Liver (tissue), 9 donors: ENCODE results near the gene PCCB. TPM values are rescaled to one million over a fixed set of nuclear protein-coding genes. Genes with fewer than 3 reads are reported as not detected.
"Not testable (repeated sequence)": the region's sequence is repeated elsewhere in the genome, so short reads cannot be mapped to it uniquely, and the experiment has no call there.

Source experiments
- DNase-seq: peaks from one replicate; pipeline ENCODE4 v3.0.0-alpha.2; 2017; ENCODE audit warnings: low spot score
- H3K27ac ChIP-seq, 2 donors: one replicate each; pipeline ENCODE4 v1.7.0; 2013; ENCODE audit warnings: inconsistent platforms in 2 of 2, low read length in 2 of 2, control low read depth in 1 of 2, low read depth in 1 of 2, mild to moderate bottlenecking in 1 of 2
- H3K27me3 ChIP-seq, 4 donors: one replicate each; pipeline versions ENCODE4 v1.6.1 to v1.7.0; 2013; ENCODE audit warnings: low read length in 3 of 4, inconsistent platforms in 1 of 4, mild to moderate bottlenecking in 1 of 4, moderate library complexity in 1 of 4; ENCODE audit not compliant: control insufficient read depth in 4 of 4, insufficient read depth in 4 of 4
- H3K36me3 ChIP-seq, 4 donors: one replicate each; pipeline versions ENCODE4 v1.6.1 to v1.7.0; 2013; ENCODE audit warnings: low read length in 3 of 4, mild to moderate bottlenecking in 3 of 4, low read depth in 1 of 4, moderate library complexity in 1 of 4; ENCODE audit not compliant: control insufficient read depth in 4 of 4, insufficient read depth in 3 of 4
- H3K4me1 ChIP-seq, 4 donors: one replicate each; pipeline versions ENCODE4 v1.6.1 to v1.7.0; 2013; ENCODE audit warnings: low read length in 3 of 4, mild to moderate bottlenecking in 3 of 4, moderate library complexity in 1 of 4; ENCODE audit not compliant: control insufficient read depth in 4 of 4, insufficient read depth in 4 of 4
- H3K4me3 ChIP-seq, 3 donors: one replicate each; pipeline versions ENCODE4 v1.6.1 to v1.7.0; 2013; ENCODE audit warnings: low read length in 3 of 3, control low read depth in 1 of 3, low read depth in 1 of 3, mild to moderate bottlenecking in 1 of 3
- H3K9ac ChIP-seq, 2 donors: one replicate each; pipeline ENCODE4 v1.7.0; 2013; ENCODE audit warnings: low read length in 2 of 2, mild to moderate bottlenecking in 2 of 2, moderate library complexity in 2 of 2, control low read depth in 1 of 2, low read depth in 1 of 2
- H3K9me3 ChIP-seq, 4 donors: one replicate each; pipeline versions ENCODE4 v1.6.1 to v1.7.0; 2013; ENCODE audit warnings: low read length in 3 of 4; ENCODE audit not compliant: control insufficient read depth in 4 of 4
- ATF3 ChIP-seq: IDR thresholded peaks from 2 replicates; pipeline ENCODE4 v1.6.1; 2016; ENCODE audit warnings: antibody characterized with exemption
- EGR1 ChIP-seq, 2 donors: IDR thresholded peaks; 2 replicates each; pipeline ENCODE4 v1.6.1; 2016 to 2018; ENCODE audit warnings: antibody characterized with exemption in 2 of 2, low read depth in 2 of 2
- FOXA1 ChIP-seq: IDR thresholded peaks from 2 replicates; pipeline ENCODE4 v1.6.1; 2016; ENCODE audit warnings: antibody characterized with exemption
- FOXA2 ChIP-seq: IDR thresholded peaks from 2 replicates; pipeline ENCODE4 v1.6.1; 2016; ENCODE audit warnings: antibody characterized with exemption
- GABPA ChIP-seq, 2 donors: IDR thresholded peaks in 1 of 2; conservative IDR thresholded peaks in 1 of 2; 2 replicates each; pipeline ENCODE4 v1.6.1; 2016; ENCODE audit warnings: antibody characterized with exemption in 2 of 2, mild to moderate bottlenecking in 1 of 2, moderate library complexity in 1 of 2
- HNF4A ChIP-seq, 2 donors: conservative IDR thresholded peaks; 2 replicates each; pipeline ENCODE4 v1.6.1; 2016; ENCODE audit warnings: antibody characterized with exemption in 2 of 2, mild to moderate bottlenecking in 2 of 2
- HNF4G ChIP-seq: IDR thresholded peaks from 2 replicates; pipeline ENCODE4 v1.6.1; 2016; ENCODE audit warnings: antibody characterized with exemption
- JUND ChIP-seq, 2 donors: IDR thresholded peaks; 2 replicates each; pipeline ENCODE4 v1.6.1; 2016; ENCODE audit warnings: antibody characterized with exemption in 2 of 2
- MAX ChIP-seq: IDR thresholded peaks from 2 replicates; pipeline ENCODE4 v1.6.1; 2016; ENCODE audit warnings: antibody characterized with exemption
- REST ChIP-seq: IDR thresholded peaks from 2 replicates; pipeline ENCODE4 v1.6.1; 2016; ENCODE audit warnings: antibody characterized with exemption, mild to moderate bottlenecking
- RXRA ChIP-seq, 2 donors: IDR thresholded peaks; 2 replicates each; pipeline ENCODE4 v1.6.1; 2017 to 2018; ENCODE audit warnings: antibody characterized with exemption in 2 of 2, mild to moderate bottlenecking in 1 of 2
- SP1 ChIP-seq: IDR thresholded peaks from 2 replicates; pipeline ENCODE4 v1.6.1; 2018; ENCODE audit warnings: antibody characterized with exemption, mild to moderate bottlenecking
- YY1 ChIP-seq: IDR thresholded peaks from 2 replicates; pipeline ENCODE4 v1.6.1; 2016; ENCODE audit warnings: antibody characterized with exemption, mild to moderate bottlenecking
- WGBS: extraction: QIAGEN DNeasy Blood & Tissue Kit; methylation state at CpG from one replicate; pipeline ENCODE4 v1.1.7; 2013; 5-methylcytosine and 5-hydroxymethylcytosine counted together
- polyA plus RNA-seq, 2 donors: library from polyadenylated mRNA; stranded (reverse) in 1 of 2; unstranded in 1 of 2; fragments of 200-250 nt in 1 of 2; fragments of >200 nt in 1 of 2; fragmentation: Nextera tagmentation in 1 of 2; extraction: Ambion mirVana in 1 of 2; gene quantifications; one replicate each; pipeline versions ENCODE4 v1.2.1 to v1.2.3, GENCODE V29; 2013 to 2015
- total RNA-seq, 2 donors: library from RNA; depleted of rRNA; stranded (reverse); fragments of >200 nt; gene quantifications; one replicate each; pipeline ENCODE4 v1.2.3, GENCODE V29; 2014
- TF ChIP-seq, protein P1 (sequence below): IDR thresholded peaks from 2 replicates; pipeline ENCODE4 v1.6.1; 2016; ENCODE audit warnings: antibody characterized with exemption
- TF ChIP-seq, protein P2 (sequence below): fragments of 150-350 bp; IDR thresholded peaks from 2 replicates; pipeline ENCODE4 v1.5.1; 2017; ENCODE audit warnings: improper control_type of control experiment, low read depth, low read length; ENCODE audit not compliant: missing input control
- donor health status: healthy.
- donor health status: healthy.
- donor health status: healthy.
- donor health status: healthy.
- donor health status: healthy.

Gene PCCB
- total and polyA plus RNA-seq, 4 donors, result 72.8 to 120 (median 95.0) TPM

GRCh38 chr3:136270179-136270578 lies 20.0 kb downstream of the PCCB start (continued):
- TF ChIP-seq, protein P1, sequence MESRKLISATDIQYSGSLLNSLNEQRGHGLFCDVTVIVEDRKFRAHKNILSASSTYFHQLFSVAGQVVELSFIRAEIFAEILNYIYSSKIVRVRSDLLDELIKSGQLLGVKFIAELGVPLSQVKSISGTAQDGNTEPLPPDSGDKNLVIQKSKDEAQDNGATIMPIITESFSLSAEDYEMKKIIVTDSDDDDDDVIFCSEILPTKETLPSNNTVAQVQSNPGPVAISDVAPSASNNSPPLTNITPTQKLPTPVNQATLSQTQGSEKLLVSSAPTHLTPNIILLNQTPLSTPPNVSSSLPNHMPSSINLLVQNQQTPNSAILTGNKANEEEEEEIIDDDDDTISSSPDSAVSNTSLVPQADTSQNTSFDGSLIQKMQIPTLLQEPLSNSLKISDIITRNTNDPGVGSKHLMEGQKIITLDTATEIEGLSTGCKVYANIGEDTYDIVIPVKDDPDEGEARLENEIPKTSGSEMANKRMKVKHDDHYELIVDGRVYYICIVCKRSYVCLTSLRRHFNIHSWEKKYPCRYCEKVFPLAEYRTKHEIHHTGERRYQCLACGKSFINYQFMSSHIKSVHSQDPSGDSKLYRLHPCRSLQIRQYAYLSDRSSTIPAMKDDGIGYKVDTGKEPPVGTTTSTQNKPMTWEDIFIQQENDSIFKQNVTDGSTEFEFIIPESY, result no peak
- no peak for TF ChIP-seq HNF4G

GRCh38 chr3:136271626-136272025 lies 21.5 kb downstream of the PCCB start:
- not testable (repeated sequence) for DNase-seq, H3K9ac ChIP-seq, H3K4me3 ChIP-seq, H3K27ac ChIP-seq, H3K4me1 ChIP-seq, H3K27me3 ChIP-seq, H3K9me3 ChIP-seq
- WGBS, result 95% methylated on average over 2 of the region's 2 CpGs
- peaks cover 3 to 11% (median 6%) of the 10 kb centered on the region in 4 donors for H3K36me3 ChIP-seq

DNA sequence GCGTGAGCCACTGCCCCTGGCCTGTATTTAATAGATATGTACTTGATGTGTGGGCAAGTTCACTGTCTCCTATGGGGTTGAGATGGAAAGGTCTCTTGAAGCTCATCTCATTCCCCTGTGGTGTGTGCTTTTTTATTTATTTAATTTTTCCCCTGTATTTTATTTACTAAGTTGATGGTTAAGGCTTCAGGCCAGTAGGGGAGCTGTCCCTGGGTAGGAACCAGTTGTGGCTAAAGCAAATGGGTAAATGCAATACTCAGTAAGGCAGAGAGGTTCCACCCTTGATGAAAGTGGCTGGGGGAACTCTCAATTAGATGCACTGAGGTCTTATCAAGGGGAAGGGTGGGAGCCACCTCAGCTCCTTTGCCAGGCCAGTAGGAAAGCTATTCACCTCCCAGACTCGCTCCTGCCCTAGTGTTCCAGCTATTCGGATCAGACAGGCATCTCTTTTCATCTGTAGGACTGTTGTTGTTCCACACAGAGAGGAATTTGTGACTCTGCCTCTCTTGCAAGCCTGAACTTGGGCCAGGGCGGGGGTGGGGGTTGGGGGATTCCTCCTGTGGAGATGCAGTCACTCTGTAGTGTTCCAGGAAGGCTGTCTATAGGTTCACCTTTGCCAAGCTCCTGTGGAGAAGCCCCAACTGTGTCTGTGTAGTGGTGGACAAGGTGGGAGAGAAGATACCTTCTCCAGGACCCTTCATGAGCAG lies 26.1 kb downstream of the PCCB start:
- TF ChIP-seq JUND (IDR thresholded peaks at IDR 0.05) (no peak), ATF3 (no peak), RXRA (IDR thresholded peaks at IDR 0.05) (no peak)
- H3K27me3 ChIP-seq, result no peaks in the 10 kb centered on the region
- no peak for DNase-seq
- H3K9me3 ChIP-seq, result peaks cover 0 to 10% (median 3%) of the 10 kb centered on the region in 4 donors
- no peak overlapping the region for H3K27ac ChIP-seq
- WGBS, result over 99% methylated on average over 4 of the region's 4 CpGs
- no peak overlapping the region for H3K9ac ChIP-seq
- no peaks in the 10 kb centered on the region for H3K4me1 ChIP-seq
- peaks cover 0 to 28% (median 16%) of the 10 kb centered on the region in 4 donors for H3K36me3 ChIP-seq
- H3K4me3 ChIP-seq, result no peak overlapping the region

DNA sequence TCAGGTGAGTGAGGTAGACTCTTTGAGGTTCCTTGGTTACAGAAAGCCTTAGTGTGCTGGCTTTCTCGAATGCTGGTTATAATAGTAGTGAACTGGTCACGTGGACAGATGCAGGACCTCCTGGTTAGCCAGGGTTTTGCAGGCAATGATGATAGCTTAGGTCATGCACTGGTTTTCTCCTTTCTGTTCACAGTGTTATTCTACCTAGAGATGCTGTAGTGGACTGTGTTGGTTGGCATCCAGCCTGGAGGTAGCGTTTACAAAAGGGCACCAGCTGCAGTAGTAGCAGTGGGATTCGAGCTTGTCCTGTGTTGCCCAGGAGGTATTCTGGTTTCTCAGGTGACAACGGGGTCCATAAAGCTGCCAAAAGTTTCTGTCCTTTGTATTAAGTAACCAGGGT lies 27.0 kb downstream of the PCCB start:
- Histone ChIP-seq H3K4me1 (peaks cover 0 to 2% (median 0%) of the 10 kb centered on the region in 4 donors), H3K36me3 (peaks cover 0 to 28% (median 16%) of the 10 kb centered on the region in 4 donors), H3K27me3 (no peaks in the 10 kb centered on the region), H3K9me3 (peaks cover 0 to 10% (median 3%) of the 10 kb centered on the region in 4 donors), H3K9ac (no peak overlapping the region), H3K4me3 (no peak overlapping the region), H3K27ac (no peak overlapping the region)
- no peak for DNase-seq
- TF ChIP-seq MAX (no peak), GABPA (IDR thresholded peaks at IDR 0.05 in 1 of 2, conservative IDR thresholded peaks at IDR 0.05 in 1 of 2) (no peak), FOXA2 (no peak), HNF4G (no peak), JUND (IDR thresholded peaks at IDR 0.05) (no peak), REST (no peak), FOXA1 (no peak), ATF3 (no peak), HNF4A (conservative IDR thresholded peaks at IDR 0.05) (no peak), SP1 (no peak), YY1 (no peak), EGR1 (IDR thresholded peaks at IDR 0.05; ENCODE audit: low read depth in 2 of 2) (no peak)
- TF ChIP-seq, protein P2, sequence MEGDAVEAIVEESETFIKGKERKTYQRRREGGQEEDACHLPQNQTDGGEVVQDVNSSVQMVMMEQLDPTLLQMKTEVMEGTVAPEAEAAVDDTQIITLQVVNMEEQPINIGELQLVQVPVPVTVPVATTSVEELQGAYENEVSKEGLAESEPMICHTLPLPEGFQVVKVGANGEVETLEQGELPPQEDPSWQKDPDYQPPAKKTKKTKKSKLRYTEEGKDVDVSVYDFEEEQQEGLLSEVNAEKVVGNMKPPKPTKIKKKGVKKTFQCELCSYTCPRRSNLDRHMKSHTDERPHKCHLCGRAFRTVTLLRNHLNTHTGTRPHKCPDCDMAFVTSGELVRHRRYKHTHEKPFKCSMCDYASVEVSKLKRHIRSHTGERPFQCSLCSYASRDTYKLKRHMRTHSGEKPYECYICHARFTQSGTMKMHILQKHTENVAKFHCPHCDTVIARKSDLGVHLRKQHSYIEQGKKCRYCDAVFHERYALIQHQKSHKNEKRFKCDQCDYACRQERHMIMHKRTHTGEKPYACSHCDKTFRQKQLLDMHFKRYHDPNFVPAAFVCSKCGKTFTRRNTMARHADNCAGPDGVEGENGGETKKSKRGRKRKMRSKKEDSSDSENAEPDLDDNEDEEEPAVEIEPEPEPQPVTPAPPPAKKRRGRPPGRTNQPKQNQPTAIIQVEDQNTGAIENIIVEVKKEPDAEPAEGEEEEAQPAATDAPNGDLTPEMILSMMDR, result no peak
- 93% methylated on average over 5 of the region's 5 CpGs for WGBS
